ENCODE results near the gene PITX1.

DNA sequence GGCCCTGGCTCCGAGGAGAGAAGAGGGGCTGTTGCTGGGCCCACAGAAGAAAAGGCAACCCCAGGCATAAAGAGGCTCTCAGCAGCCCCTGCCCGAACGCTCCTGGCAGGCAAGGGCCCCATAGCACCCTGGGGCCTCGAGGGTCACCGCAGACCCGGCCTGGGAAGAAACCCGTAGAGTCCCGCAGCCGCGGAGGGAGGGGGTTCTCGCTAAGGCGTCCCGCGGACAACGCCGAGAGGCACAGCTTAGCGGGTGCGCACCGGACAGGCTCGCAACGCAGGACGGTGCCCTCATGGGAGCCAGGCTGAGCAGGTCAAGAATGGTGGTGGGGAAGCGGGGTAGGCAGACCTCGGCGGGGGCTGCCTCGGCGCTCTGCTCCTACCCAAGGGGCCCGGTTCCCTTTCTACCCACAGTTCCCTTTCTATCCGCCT is 6.7 kb downstream of the PITX1 start:
- TF ChIP-seq, protein P1, sequence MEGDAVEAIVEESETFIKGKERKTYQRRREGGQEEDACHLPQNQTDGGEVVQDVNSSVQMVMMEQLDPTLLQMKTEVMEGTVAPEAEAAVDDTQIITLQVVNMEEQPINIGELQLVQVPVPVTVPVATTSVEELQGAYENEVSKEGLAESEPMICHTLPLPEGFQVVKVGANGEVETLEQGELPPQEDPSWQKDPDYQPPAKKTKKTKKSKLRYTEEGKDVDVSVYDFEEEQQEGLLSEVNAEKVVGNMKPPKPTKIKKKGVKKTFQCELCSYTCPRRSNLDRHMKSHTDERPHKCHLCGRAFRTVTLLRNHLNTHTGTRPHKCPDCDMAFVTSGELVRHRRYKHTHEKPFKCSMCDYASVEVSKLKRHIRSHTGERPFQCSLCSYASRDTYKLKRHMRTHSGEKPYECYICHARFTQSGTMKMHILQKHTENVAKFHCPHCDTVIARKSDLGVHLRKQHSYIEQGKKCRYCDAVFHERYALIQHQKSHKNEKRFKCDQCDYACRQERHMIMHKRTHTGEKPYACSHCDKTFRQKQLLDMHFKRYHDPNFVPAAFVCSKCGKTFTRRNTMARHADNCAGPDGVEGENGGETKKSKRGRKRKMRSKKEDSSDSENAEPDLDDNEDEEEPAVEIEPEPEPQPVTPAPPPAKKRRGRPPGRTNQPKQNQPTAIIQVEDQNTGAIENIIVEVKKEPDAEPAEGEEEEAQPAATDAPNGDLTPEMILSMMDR (conservative IDR thresholded peaks at IDR 0.05), result no peak
- no peak for TF ChIP-seq ZFX (IDR thresholded peaks at IDR 0.05)
